Stimulated activated CD4-positive, alpha-beta T cell treated with anti-CD3 and anti-CD28 coated beads, Interleukin-4, amount 100 ng/mL, for 48 hours (primary cell): ENCODE data around the gene VARS2.
"Not testable (repeated sequence)": the region's sequence is repeated elsewhere in the genome, so short reads cannot be mapped to it uniquely, and the experiment has no call there.

Source experiments
- DNase-seq, 2 donors: peaks; one replicate each; pipeline ENCODE4 v3.0.0-alpha.2; 2020; ENCODE audit warnings: low read depth in 2 of 2

The VARS2 gene

DNA sequence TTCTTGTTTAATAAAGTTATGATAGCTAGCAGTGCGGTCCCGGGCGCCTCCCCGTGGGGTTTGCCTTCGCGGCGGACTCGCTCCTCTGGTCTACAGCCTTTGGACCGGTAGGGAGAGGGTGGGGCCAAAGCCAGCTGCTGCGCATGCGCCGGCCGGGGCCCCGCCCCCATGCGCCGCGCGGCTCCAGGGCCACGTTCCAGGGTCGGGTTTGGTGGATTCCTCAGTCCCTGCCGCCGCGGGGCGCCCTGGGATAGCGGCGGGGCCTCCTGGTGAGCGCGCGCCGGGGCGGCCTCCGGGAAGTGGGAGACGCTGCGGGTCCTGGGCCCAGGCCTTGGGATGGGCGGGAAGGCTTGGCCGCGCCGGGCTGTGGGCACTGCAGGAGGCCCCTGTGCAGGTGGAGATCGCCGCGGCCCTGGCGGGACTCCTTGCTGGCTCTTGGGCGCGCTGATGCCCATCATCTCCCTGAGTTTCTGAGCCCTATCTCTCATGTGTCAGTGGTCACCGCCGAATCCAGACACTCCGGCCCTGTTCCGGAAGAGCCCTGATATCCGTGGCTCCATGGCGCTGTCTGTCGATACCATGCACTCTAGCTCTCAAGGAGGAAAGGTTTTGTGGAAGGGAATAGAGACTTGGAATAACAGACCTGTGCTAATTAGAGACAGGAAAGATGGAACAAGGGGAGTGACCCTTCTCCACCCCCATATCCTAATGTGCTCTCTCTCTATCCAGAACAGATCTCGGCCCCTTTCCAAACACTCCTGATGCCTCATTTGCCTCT, at the start of gene VARS2:
Gene VARS2, plus strand, starts transcription at position 163 of the 778 bp plus-strand sequence. Its CDS starts 599 bp downstream, at position 762.
- peak; percentile 75 to 77 for DNase-seq

DNA sequence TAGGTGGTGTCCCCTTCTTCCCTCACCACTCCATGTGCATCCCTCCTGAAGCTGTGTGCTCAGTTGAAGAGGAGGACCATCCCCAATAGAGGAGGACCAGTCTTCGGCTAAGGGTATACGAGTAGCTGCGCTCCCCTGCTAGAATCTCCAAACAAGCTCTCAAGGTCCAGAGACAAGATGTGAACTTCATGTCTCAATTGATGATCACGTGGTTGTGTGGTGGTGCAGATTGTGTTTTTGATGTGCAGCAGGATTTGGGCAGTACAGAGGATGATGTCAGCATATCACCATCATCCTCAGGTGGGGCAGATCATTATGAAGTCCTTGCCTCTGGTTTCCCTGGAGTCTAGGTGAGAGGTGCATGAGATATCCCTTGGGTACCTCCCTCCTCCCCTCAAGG, 49.7 kb upstream of the VARS2 start:
- no peak for DNase-seq

DNA sequence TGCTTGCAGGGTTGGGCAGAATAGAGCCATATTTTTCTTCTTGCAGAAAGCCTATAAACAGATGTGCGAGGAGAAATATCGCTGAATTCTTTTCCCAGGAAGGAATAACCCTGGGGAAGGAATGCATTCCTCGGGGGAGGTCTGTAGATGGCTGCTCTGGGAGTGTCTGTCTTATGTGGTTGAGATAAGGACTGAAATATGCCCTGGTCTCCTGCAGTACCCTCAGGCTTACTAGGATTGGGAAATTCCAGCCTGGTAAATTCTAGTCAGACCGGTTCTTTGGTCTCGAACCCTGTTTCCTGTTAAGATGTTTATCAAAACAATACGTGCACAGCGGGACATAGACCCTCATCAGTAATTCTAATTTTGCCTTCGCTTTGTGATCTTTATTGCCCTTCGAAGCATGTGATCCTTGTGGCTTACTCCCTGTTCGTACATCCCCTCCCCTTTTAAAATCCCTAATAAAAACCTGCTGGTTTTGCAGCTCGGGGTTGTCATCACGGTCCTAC, 44.7 kb upstream of the VARS2 start:
- DNase-seq = not testable (repeated sequence)

- DNase-seq = no peak
These were observed 43.5 kb upstream of the VARS2 start for GRCh38 chr6:30870546-30870945.

- no peak for DNase-seq
These were observed 42.4 kb upstream of the VARS2 start for GRCh38 chr6:30871592-30872183.

DNA sequence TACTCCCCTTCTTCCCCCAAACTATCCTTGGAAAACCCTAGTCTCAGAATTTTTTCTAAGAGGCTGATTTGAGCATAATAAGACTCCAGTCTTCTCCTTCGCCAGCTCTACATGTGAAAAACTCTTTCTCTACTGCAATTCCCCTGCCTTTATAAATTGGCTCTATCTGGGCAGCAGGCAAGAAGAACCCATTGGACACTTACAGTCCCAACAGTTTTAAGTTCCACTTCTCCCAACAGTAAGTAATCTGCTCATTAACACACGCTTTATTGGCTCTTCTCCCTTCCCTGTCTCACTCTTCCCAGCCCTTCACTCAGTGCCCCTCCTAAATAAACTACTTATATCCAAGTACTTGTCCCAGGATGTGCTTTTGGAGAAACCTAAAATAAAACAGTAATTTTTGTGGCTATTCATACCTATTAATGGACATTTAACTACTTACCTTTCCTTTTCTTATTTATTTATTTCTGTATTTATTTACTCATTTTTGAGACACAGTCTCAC, 40.8 kb upstream of the VARS2 start:
- no peak for DNase-seq

- DNase-seq = not testable (repeated sequence)
These were observed 40.2 kb upstream of the VARS2 start for GRCh38 chr6:30873795-30874194.

DNA sequence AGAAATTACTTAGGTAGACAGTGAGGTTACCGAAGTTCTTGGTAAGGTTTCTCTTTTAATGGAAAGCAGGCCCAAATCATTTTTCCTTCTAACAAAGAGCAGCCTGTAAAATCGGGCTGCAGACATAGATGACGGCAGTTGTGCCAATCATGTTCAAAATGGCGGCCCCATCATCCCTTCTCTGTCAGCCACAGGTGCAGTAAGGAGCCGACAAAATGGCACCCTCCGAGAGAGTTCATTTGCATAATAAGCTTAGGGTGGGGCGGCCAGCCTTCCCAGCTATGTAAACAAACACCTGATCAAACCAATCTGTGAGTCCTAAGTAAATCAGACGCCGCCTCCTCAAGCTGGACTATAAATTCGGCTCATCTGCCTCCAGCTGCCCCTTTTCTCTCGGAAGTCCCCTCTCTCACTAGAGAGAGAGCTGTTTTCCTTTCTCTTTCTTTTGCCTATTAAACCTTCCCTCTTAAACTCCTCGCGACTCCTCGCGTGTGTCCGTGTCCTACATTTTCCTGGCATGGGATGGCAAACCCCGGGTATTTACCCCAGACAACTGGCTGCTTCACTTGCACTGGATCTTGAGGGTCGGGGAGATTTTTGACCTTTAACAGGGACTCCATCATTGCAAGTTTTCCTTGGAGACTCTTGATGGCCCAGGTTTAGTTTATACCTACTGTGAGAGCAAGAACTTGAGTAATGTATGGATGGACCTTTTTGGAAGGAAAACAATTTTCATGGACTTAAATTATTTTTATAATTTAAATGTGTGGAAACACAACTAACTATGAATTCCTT, 38.6 kb upstream of the VARS2 start:
- DNase-seq = no peak

- no peak for DNase-seq
These were observed 37.9 kb upstream of the VARS2 start for GRCh38 chr6:30876039-30876730.

DNA sequence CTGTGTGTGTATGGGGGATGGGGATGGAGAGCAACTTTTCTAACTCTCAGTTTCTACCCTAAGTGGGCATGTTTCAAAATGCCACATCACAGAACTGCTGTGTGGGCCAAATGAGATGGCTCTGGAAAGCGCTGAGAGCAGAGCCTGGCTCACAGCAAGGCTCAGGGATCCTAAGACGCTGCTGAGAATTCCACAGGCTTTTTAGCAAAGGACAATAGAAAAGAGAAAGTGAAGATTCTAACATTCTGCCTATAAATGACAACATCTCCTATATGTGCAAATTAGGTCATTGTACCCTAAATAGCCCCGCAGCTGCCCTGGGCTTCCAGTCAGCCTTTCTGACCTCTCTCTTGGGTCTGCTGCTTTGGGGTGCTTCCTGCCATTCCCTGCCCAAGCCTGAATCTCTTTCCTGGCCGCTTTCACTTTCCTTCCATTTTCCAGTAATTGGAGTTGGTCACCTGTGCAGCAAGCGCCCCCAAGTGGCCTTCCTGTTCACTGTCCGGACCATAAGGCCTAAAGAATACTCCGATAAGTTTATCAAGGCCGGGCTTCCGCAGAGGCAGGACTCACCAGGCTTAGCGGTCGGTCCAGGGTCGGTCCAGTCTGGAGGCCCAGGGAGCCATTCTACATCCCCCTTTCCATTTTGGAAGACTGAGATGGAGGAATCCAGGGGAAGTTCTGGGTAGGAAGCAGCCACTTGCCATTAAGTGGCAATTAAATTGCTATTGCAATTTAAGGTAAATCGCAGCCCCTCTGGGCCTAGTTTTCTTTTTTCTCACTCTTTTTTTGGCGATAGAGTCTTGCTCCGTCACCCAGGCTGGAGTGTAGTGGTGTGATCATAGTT, 36.4 kb upstream of the VARS2 start:
- peak; percentile 57 to 68 for DNase-seq

GRCh38 chr6:30879684-30880427, 34.2 kb upstream of the VARS2 start:
- DNase-seq = no peak

GRCh38 chr6:30880698-30881252, 33.3 kb upstream of the VARS2 start:
- DNase-seq = no peak

DNA sequence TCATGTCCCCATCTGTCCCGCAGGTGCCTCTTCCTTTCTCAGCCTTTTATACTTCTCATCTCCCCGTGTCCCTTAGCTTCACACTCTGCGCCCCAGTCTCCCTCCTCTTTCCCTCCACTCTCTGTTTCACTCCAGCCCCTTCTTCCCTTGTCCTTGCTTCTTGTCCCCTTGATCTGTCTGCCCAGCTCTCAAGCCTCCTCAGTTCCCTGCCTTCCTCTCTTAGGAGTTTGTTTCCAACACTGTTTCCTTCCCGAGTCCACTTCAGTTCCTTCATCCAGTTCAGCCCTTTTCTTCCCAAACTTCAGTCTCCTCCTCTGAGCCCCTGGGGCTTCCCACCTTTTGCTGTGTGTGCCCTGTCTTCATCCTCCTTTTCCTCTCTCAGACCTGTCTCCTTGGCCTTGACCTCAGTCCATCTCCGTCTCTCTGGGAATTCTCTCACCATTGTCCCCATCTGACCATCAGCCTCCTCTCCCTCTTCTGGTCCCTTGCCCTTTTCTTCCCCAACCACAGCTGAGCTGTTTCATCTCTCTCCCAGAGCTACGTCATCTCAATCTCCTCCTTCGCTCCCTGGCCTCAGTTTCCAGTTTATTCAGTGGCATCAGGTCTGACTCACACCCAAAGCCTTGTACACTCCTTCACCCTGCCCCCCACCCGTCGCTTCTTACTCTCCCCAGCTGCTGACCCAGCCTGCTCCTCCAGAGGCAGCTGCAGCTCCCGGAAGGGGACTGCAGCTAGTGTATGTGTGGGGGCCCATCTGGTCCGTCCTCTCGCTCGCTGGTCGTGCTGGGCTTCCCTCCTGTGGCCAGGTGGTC, 32.4 kb upstream of the VARS2 start:
- no peak for DNase-seq

DNA sequence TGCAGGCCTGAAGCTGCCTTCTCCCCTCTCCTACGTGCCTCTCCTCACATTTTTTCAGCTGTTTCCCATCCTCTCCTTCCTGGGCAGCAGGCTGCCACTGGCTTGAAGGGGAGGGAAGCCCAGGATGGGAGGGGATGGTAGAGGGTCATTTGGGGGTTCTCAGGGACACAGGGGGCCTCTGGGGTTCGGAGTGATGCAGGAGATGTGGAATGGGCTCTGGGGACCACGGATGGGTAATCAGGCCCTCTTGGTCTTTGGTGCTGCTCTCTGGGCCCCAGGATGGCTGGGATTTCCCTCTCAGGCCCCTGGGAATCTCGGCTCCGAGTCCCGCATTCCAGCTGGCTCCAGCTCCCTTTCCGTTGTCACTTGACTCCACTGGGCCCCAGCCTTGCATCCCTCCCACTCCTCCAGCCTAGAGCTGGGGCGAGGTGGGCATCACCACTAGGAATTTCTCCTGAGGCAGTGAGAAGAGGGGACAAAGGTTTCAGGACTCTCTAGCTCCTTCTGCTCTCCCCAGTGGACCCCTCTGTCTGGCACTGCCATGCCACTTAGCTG, 31.8 kb upstream of the VARS2 start:
- no peak for DNase-seq

- no peak for DNase-seq
These were observed 31.0 kb upstream of the VARS2 start for GRCh38 chr6:30882759-30883684.

DNA sequence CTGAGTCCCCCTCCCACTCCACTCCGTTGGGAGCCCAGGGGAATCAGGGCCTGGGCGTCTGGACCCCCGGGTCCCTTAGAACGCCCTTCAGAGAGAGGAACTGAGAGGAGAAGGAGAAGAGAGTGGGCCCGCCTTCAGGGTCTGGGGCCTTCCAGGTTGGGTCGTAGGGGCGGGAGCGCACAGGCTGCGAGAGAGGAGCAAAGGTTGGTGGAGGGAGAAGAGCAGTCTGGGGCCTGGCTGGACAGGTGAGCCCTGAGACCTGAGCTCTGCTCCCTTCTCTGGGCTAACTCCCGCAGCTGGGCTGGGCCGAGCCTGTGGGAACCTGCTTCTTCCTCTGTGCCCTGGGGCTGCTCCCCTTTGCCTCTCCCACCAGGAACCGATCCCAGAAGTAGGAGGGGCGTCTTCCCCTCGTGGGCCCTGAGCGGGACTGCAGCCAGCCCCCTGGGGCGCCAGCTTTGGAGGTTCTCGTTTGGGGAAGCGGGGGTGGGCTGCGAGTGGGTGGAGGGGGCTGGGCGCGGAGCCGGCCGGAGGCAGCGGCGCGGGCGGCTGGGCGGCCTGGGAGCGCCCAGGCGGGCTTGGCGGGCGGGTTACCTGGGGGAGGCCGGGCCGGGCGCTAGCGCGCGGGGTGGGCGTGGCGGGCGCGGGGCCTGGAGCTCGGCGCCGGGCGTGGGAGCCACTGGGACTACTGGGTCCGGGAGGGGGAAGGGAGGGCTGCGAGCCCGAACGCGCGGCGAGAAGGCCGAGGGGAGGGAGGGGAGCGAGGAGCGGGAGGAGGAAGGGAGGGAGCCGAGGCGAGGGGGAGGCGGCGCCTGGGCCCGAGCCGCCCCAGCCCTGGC, 30.1 kb upstream of the VARS2 start, which contains the start of gene DDR1:
Gene DDR1, plus strand, starts transcription at position 835 of the 836 bp plus-strand sequence. CDS start 4,211 bp downstream, outside the sequence.
- DNase-seq = peak; percentile 28 to 45
